ENCODE measurements around the gene DOK6. TPM values are rescaled to one million over a fixed set of nuclear protein-coding genes. Genes with fewer than 3 reads are reported as not detected.

DOK6 gene
- total RNA-seq, 1 donor = 3.6 TPM

- no peaks in the 10 kb centered on the region for H4K20me1 ChIP-seq (ENCODE audit: insufficient read depth, low read length)
- no peak overlapping the region for H3K4me2 ChIP-seq (ENCODE audit: insufficient read depth, low read length)
- no peaks in the 10 kb centered on the region for H3K4me1 ChIP-seq (ENCODE audit: insufficient read depth, low read length)
- H3K27me3 ChIP-seq (ENCODE audit: insufficient read depth, low read length) = no peaks in the 10 kb centered on the region
- H3K27ac ChIP-seq (ENCODE audit: low read depth, low read length) = no peak overlapping the region
- H3K36me3 ChIP-seq (ENCODE audit: insufficient read depth, low read length) = no peaks in the 10 kb centered on the region
- TF ChIP-seq, protein P1, sequence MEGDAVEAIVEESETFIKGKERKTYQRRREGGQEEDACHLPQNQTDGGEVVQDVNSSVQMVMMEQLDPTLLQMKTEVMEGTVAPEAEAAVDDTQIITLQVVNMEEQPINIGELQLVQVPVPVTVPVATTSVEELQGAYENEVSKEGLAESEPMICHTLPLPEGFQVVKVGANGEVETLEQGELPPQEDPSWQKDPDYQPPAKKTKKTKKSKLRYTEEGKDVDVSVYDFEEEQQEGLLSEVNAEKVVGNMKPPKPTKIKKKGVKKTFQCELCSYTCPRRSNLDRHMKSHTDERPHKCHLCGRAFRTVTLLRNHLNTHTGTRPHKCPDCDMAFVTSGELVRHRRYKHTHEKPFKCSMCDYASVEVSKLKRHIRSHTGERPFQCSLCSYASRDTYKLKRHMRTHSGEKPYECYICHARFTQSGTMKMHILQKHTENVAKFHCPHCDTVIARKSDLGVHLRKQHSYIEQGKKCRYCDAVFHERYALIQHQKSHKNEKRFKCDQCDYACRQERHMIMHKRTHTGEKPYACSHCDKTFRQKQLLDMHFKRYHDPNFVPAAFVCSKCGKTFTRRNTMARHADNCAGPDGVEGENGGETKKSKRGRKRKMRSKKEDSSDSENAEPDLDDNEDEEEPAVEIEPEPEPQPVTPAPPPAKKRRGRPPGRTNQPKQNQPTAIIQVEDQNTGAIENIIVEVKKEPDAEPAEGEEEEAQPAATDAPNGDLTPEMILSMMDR (IDR thresholded peaks at IDR 0.05; ENCODE audit: extremely low read depth, low read depth, low read length) = no peak
- no peak overlapping the region for H3K4me3 ChIP-seq (ENCODE audit: insufficient read depth, low read length)
- DNase-seq (ENCODE audit: insufficient read length, low spot score, missing footprints) = no peak
- no peak overlapping the region for H2AFZ ChIP-seq (ENCODE audit: low read length)
- H3K79me2 ChIP-seq (ENCODE audit: insufficient read depth, low read length) = no peaks in the 10 kb centered on the region
- peaks cover 2% of the 10 kb centered on the region for H3K9me3 ChIP-seq (ENCODE audit: low read depth, low read length)
Measured at GRCh38 chr18:69718912-69719547, 318.3 kb downstream of the DOK6 start.

GRCh38 chr18:69720422-69720821 lies 319.7 kb downstream of the DOK6 start:
- Histone ChIP-seq H4K20me1 (ENCODE audit: insufficient read depth, low read length) (no peaks in the 10 kb centered on the region), H3K79me2 (ENCODE audit: insufficient read depth, low read length) (no peaks in the 10 kb centered on the region), H2AFZ (ENCODE audit: low read length) (no peak overlapping the region), H3K4me1 (ENCODE audit: insufficient read depth, low read length) (no peaks in the 10 kb centered on the region), H3K9me3 (ENCODE audit: low read depth, low read length) (peaks cover 2% of the 10 kb centered on the region), H3K27ac (ENCODE audit: low read depth, low read length) (no peak overlapping the region), H3K36me3 (ENCODE audit: insufficient read depth, low read length) (no peaks in the 10 kb centered on the region), H3K4me3 (ENCODE audit: insufficient read depth, low read length) (no peak overlapping the region), H3K27me3 (ENCODE audit: insufficient read depth, low read length) (no peaks in the 10 kb centered on the region), H3K4me2 (ENCODE audit: insufficient read depth, low read length) (no peak overlapping the region)
- TF ChIP-seq, protein P1 (IDR thresholded peaks at IDR 0.05; ENCODE audit: extremely low read depth, low read depth, low read length) = no peak
- DNase-seq (ENCODE audit: insufficient read length, low spot score, missing footprints) = no peak

- H3K4me1 ChIP-seq (ENCODE audit: insufficient read depth, low read length) = no peaks in the 10 kb centered on the region
- no peaks in the 10 kb centered on the region for H3K79me2 ChIP-seq (ENCODE audit: insufficient read depth, low read length)
- H4K20me1 ChIP-seq (ENCODE audit: insufficient read depth, low read length) = no peaks in the 10 kb centered on the region
- no peak overlapping the region for H3K27ac ChIP-seq (ENCODE audit: low read depth, low read length)
- H3K4me3 ChIP-seq (ENCODE audit: insufficient read depth, low read length) = no peak overlapping the region
- H2AFZ ChIP-seq (ENCODE audit: low read length) = no peak overlapping the region
- H3K4me2 ChIP-seq (ENCODE audit: insufficient read depth, low read length) = no peak overlapping the region
- H3K9me3 ChIP-seq (ENCODE audit: low read depth, low read length) = peaks cover 2% of the 10 kb centered on the region
- no peak for DNase-seq (ENCODE audit: insufficient read length, low spot score, missing footprints)
- TF ChIP-seq, protein P1 (IDR thresholded peaks at IDR 0.05; ENCODE audit: extremely low read depth, low read depth, low read length) = no peak
- H3K27me3 ChIP-seq (ENCODE audit: insufficient read depth, low read length) = no peaks in the 10 kb centered on the region
- H3K36me3 ChIP-seq (ENCODE audit: insufficient read depth, low read length) = no peaks in the 10 kb centered on the region
Measured at GRCh38 chr18:69723434-69723833, 322.7 kb downstream of the DOK6 start.

DNA sequence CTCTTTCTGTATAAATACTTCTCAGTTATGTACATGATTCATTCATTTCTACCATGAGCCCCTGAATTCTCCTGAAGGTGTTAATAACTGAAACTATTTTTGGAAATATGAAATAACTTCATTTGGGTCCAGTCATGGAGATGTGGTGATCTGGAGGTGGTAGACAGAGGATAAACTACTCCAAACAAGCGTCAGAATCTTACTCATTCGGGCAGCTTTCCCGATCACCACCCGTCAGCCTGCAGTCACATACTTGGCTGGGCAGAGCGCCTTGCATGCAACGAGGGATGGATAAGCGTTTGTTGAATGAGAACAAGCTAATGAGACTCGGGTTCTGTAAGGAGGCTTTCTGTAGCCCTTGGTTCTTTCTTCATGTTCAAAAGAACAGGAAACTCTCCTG lies 324.3 kb downstream of the DOK6 start:
- no peak for DNase-seq (ENCODE audit: insufficient read length, low spot score, missing footprints)
- H3K4me2 ChIP-seq (ENCODE audit: insufficient read depth, low read length) = no peak overlapping the region
- TF ChIP-seq, protein P1 (IDR thresholded peaks at IDR 0.05; ENCODE audit: extremely low read depth, low read depth, low read length) = no peak
- no peak overlapping the region for H3K4me3 ChIP-seq (ENCODE audit: insufficient read depth, low read length)
- no peaks in the 10 kb centered on the region for H3K27me3 ChIP-seq (ENCODE audit: insufficient read depth, low read length)
- H3K27ac ChIP-seq (ENCODE audit: low read depth, low read length) = no peak overlapping the region
- no peaks in the 10 kb centered on the region for H3K4me1 ChIP-seq (ENCODE audit: insufficient read depth, low read length)
- no peaks in the 10 kb centered on the region for H4K20me1 ChIP-seq (ENCODE audit: insufficient read depth, low read length)
- H2AFZ ChIP-seq (ENCODE audit: low read length) = no peak overlapping the region
- H3K9me3 ChIP-seq (ENCODE audit: low read depth, low read length) = no peaks in the 10 kb centered on the region
- H3K36me3 ChIP-seq (ENCODE audit: insufficient read depth, low read length) = no peaks in the 10 kb centered on the region
- no peaks in the 10 kb centered on the region for H3K79me2 ChIP-seq (ENCODE audit: insufficient read depth, low read length)

All from osteoblast (primary cell).